ENCODE data around the gene COA3.

Gene COA3

GRCh38 chr17:42832934-42833766 lies 34.6 kb upstream of the COA3 start, which contains the start of gene PSME3:
Gene PSME3, plus strand, starts transcription at chr17:42833397. Its CDS starts 235 bp downstream, at chr17:42833632.
- peak within 1 kb of the TSS; percentile 87 for H3K4me3 ChIP-seq (replicated peaks; ENCODE audit: low read depth, low read length)
- no peak for TF ChIP-seq CTCF (IDR thresholded peaks at IDR 0.05; ENCODE audit: low read depth, low read length, missing control alignments)
- peak; percentile 56 for DNase-seq (ENCODE audit: extremely low read depth, low read depth)

GRCh38 chr17:42832213-42832933 lies 33.9 kb upstream of the COA3 start:
- no peak for TF ChIP-seq CTCF (IDR thresholded peaks at IDR 0.05; ENCODE audit: low read depth, low read length, missing control alignments)
- no peak for DNase-seq (ENCODE audit: extremely low read depth, low read depth)
- H3K4me3 ChIP-seq (replicated peaks; ENCODE audit: low read depth, low read length), result peak overlapping the region; percentile 87

- DNase-seq (ENCODE audit: extremely low read depth, low read depth), result no peak
- TF ChIP-seq CTCF (IDR thresholded peaks at IDR 0.05; ENCODE audit: low read depth, low read length, missing control alignments), result no peak
- no peak overlapping the region for H3K4me3 ChIP-seq (replicated peaks; ENCODE audit: low read depth, low read length)
These were observed 32.5 kb upstream of the COA3 start for GRCh38 chr17:42830971-42831370.

- H3K4me3 ChIP-seq (replicated peaks; ENCODE audit: low read depth, low read length), result no peak overlapping the region
- TF ChIP-seq CTCF (IDR thresholded peaks at IDR 0.05; ENCODE audit: low read depth, low read length, missing control alignments), result no peak
- no peak for DNase-seq (ENCODE audit: extremely low read depth, low read depth)
These were observed 29.0 kb upstream of the COA3 start for GRCh38 chr17:42827472-42827871.

GRCh38 chr17:42821176-42821575 lies 22.7 kb upstream of the COA3 start:
- no peak for TF ChIP-seq CTCF (IDR thresholded peaks at IDR 0.05; ENCODE audit: low read depth, low read length, missing control alignments)
- no peak for DNase-seq (ENCODE audit: extremely low read depth, low read depth)
- H3K4me3 ChIP-seq (replicated peaks; ENCODE audit: low read depth, low read length), result no peak overlapping the region

GRCh38 chr17:42819939-42820535 lies 21.5 kb upstream of the COA3 start:
- TF ChIP-seq CTCF (IDR thresholded peaks at IDR 0.05; ENCODE audit: low read depth, low read length, missing control alignments), result peak; percentile 90
- no peak for DNase-seq (ENCODE audit: extremely low read depth, low read depth)
- no peak overlapping the region for H3K4me3 ChIP-seq (replicated peaks; ENCODE audit: low read depth, low read length)

Measured in HFF-Myc (cell line).